K562 (cell line): ENCODE data around the gene NARF. TPM values are rescaled to one million over a fixed set of nuclear protein-coding genes. Genes with fewer than 3 reads are reported as not detected.

Experiments
- ATAC-seq: fragments of 200-7000 bp; cut with Tn5 transposase; 3 replicates; pipeline ENCODE4 v1.9.1; 2020; ENCODE audit warnings: moderate library complexity
- BruUV-seq: library from RNA; stranded (reverse); fragments of 400-500 nt; replicated peaks from 2 replicates; lab custom pipeline; 2021; lab: Mats Ljungman, UMichigan
- CTCF ChIA-PET: fragments of 300-600 bp; formaldehyde crosslinking; extraction: SDS; loops from one replicate; lab custom pipeline; 2021; ENCODE audit warnings: low intra/inter-chr PET ratio; lab: Yijun Ruan, JAX
- POLR2A ChIA-PET: fragments of 300-600, 350-650 bp; sonication (Branson Sonifier 250); formaldehyde crosslinking; extraction: SDS; loops from one replicate; lab custom pipeline; 2021; ENCODE audit warnings: antibody characterized with exemption, inconsistent platforms; lab: Yijun Ruan, JAX
- DNase-seq, 4 experiments: peaks; one replicate each; pipeline versions ENCODE4 v3.0.0 to v3.0.0-alpha.2; 2011 to 2018; ENCODE audit warnings: low spot score in 3 of 4, mixed read lengths in 3 of 4; ENCODE audit errors: extremely low read depth in 1 of 4
- FAIRE-seq: peaks from 2 replicates; lab custom pipeline; 2011; peaks lifted over from hg19 to GRCh38; lab: Jason Lieb, UNC
- H2AFZ ChIP-seq: 2 replicates; pipeline ENCODE4 v1.6.0; 2011; ENCODE audit warnings: low read depth, low read length, control low read depth, inconsistent platforms
- H3K27ac ChIP-seq: fragments of 200-600 bp; 3 replicates; pipeline ENCODE4 v1.8.0; 2011; ENCODE audit warnings: low read depth, mild to moderate bottlenecking, control low read depth, inconsistent platforms, low read length, moderate library complexity, mixed read lengths; ENCODE audit errors: extremely low read depth
- H3K27me3 ChIP-seq, 2 experiments: fragments of 300-600 bp in 1 of 2; 2 replicates in 1 of 2; 3 replicates in 1 of 2; pipeline versions ENCODE4 v1.6.0 to v1.8.0; 2011; ENCODE audit warnings: inconsistent platforms in 2 of 2, low read length in 2 of 2, mild to moderate bottlenecking in 1 of 2, mixed read lengths in 1 of 2, moderate library complexity in 1 of 2; ENCODE audit not compliant: control insufficient read depth in 2 of 2, insufficient read depth in 2 of 2
- H3K36me3 ChIP-seq: fragments of 300-600 bp; 3 replicates; pipeline ENCODE4 v1.8.0; 2011; ENCODE audit warnings: mild to moderate bottlenecking, low read length, inconsistent platforms; ENCODE audit not compliant: control insufficient read depth, insufficient read depth
- H3K4me1 ChIP-seq, 2 experiments: fragments of 200-600 bp in 1 of 2; replicated peaks in 1 of 2; 2 replicates in 1 of 2; 3 replicates in 1 of 2; pipeline versions ENCODE4 v1.5.1 to v1.8.0; 2011; ENCODE audit warnings: inconsistent platforms in 2 of 2, low read length in 2 of 2, mild to moderate bottlenecking in 1 of 2, mixed read lengths in 1 of 2, moderate library complexity in 1 of 2; ENCODE audit not compliant: control insufficient read depth in 2 of 2, insufficient read depth in 2 of 2
- H3K4me2 ChIP-seq: 2 replicates; pipeline ENCODE4 v1.6.1; 2011; ENCODE audit warnings: low read length, control low read depth, inconsistent platforms, mixed read lengths; ENCODE audit not compliant: insufficient read depth
- H3K4me3 ChIP-seq: fragments of 200-600 bp; sonication (generic), shearing (Covaris generic); 2 replicates; pipeline ENCODE4 v1.5.1; 2016; ENCODE audit warnings: control low read depth, inconsistent platforms
- H3K79me2 ChIP-seq: fragments of 200-600 bp; 3 replicates; pipeline ENCODE4 v1.8.0; 2011; ENCODE audit warnings: low read length, inconsistent platforms; ENCODE audit not compliant: control insufficient read depth, insufficient read depth
- H3K9ac ChIP-seq, 2 experiments: 2 replicates each; pipeline versions ENCODE4 v1.6.0 to v1.6.1; 2011; ENCODE audit warnings: low read depth in 2 of 2, low read length in 2 of 2, control low read depth in 1 of 2, inconsistent platforms in 1 of 2, mild to moderate bottlenecking in 1 of 2, mixed read lengths in 1 of 2; ENCODE audit not compliant: insufficient read depth in 1 of 2
- H3K9me1 ChIP-seq: one replicate; pipeline ENCODE4 v1.6.0; 2011; ENCODE audit warnings: inconsistent platforms, mild to moderate bottlenecking, low read length, moderate library complexity; ENCODE audit not compliant: control insufficient read depth, insufficient read depth
- H3K9me3 ChIP-seq: replicated peaks from 2 replicates; pipeline ENCODE4 v1.5.1; 2011; ENCODE audit warnings: low read depth, low read length, inconsistent platforms; ENCODE audit not compliant: control insufficient read depth, insufficient read depth
- H4K20me1 ChIP-seq: replicated peaks from 2 replicates; pipeline ENCODE4 v1.6.1; 2011; ENCODE audit warnings: low read length, inconsistent platforms, mixed read lengths; ENCODE audit not compliant: control insufficient read depth, insufficient read depth
- CHCHD3 ChIP-seq: fragments of 250-450 bp; sonication (Bioruptor Pico); IDR thresholded peaks from 2 replicates; pipeline ENCODE4 v2.1.2; 2022; ENCODE audit warnings: mild to moderate bottlenecking
- ELF4 ChIP-seq: fragments of 450-650 bp; formaldehyde crosslinking; IDR thresholded peaks from 2 replicates; pipeline ENCODE4 v1.4.0; 2022; ENCODE audit warnings: missing genetic modification characterization
- FOXJ2 ChIP-seq: fragments of 200-800 bp; sonication (Bioruptor generic); IDR thresholded peaks from 2 replicates; pipeline ENCODE4 v1.6.1; 2016; ENCODE audit warnings: missing genetic modification characterization, missing compliant biosample characterization
- NFIC ChIP-seq: fragments of 450-650 bp; IDR thresholded peaks from 2 replicates; pipeline ENCODE4 v1.6.1; 2017; ENCODE audit warnings: mild to moderate bottlenecking, inconsistent platforms
- PHTF2 ChIP-seq: fragments of 250-450 bp; sonication (Bioruptor Pico); IDR thresholded peaks from 2 replicates; pipeline ENCODE4 v1.5.0; 2021; ENCODE audit warnings: mild to moderate bottlenecking
- PTTG1 ChIP-seq: fragments of 450-650 bp; IDR thresholded peaks from 2 replicates; pipeline ENCODE4 v1.6.1; 2016; ENCODE audit warnings: low read depth, mild to moderate bottlenecking, missing genetic modification characterization, missing compliant biosample characterization
- SP2 ChIP-seq: IDR thresholded peaks from 2 replicates; pipeline ENCODE4 v1.6.1; 2011; ENCODE audit warnings: mild to moderate bottlenecking, low read depth, low read length, moderate library complexity; ENCODE audit not compliant: poor library complexity, severe bottlenecking; ENCODE audit errors: extremely low read depth
- SREBF2 ChIP-seq: sonication (generic); formaldehyde crosslinking; IDR thresholded peaks from 2 replicates; pipeline ENCODE4 v1.4.0; 2020; ENCODE audit warnings: mild to moderate bottlenecking, missing genetic modification reagents
- TAF15 ChIP-seq: fragments of 200-400 bp; formaldehyde crosslinking; IDR thresholded peaks from 2 replicates; pipeline ENCODE4 v1.6.1; 2017; ENCODE audit warnings: mild to moderate bottlenecking, low read depth, low read length, moderate library complexity
- TAL1 ChIP-seq: fragments of 450-650 bp; IDR thresholded peaks from 2 replicates; pipeline ENCODE4 v1.6.1; 2016; ENCODE audit warnings: mild to moderate bottlenecking
- ZKSCAN1 ChIP-seq: fragments of 150-350 bp; IDR thresholded peaks from 2 replicates; pipeline ENCODE4 v1.6.1; 2016; ENCODE audit warnings: low read depth, low read length
- ZNF184 ChIP-seq: sonication (generic); formaldehyde crosslinking; IDR thresholded peaks from 2 replicates; pipeline ENCODE4 v1.5.0; 2020; ENCODE audit warnings: missing genetic modification reagents
- ZNF696 ChIP-seq: fragments of 250-450 bp; sonication (Bioruptor Pico); conservative IDR thresholded peaks from 2 replicates; pipeline ENCODE4 v1.4.0; 2020; ENCODE audit warnings: mild to moderate bottlenecking, moderate library complexity
- WGBS: fragments of 100-300 bp; shearing (Covaris generic); methylation state at CpG from one replicate; pipeline ENCODE4 v1.1.6; 2016; ENCODE audit warnings: low coverage, mixed read lengths; ENCODE audit not compliant: insufficient coverage; ENCODE audit errors: missing lambda C conversion rate; 5-methylcytosine and 5-hydroxymethylcytosine counted together
- in situ Hi-C: fragments of 300-500 bp; cut with MboI; formaldehyde crosslinking; loops from 4 replicates; pipeline ENCODE4 v1.15.0; 2018; ENCODE audit warnings: inconsistent platforms, mixed read lengths
- intact Hi-C: fragments of 100-400 bp; cut with micrococcal nuclease; formaldehyde crosslinking; loops from 2 replicates; pipeline ENCODE4 v1.14.2; 2022
- polyA plus RNA-seq, 8 experiments: library from polyadenylated mRNA; depleted of rRNA in 4 of 8; stranded (reverse) in 5 of 8; unstranded in 3 of 8; fragments of >200 nt; fragmentation: Nextera tagmentation in 2 of 8; fragmentation: Illumina TruSeq in 1 of 8; extraction: Ambion mirVana in 2 of 8; extraction: Trizol in 1 of 8; gene quantifications; 2 replicates each; pipeline versions ENCODE4 v1.2.1 to v1.2.3, GENCODE V29; 2011 to 2014; ENCODE audit warnings: inconsistent platforms in 1 of 8, missing spikeins in 1 of 8
- total RNA-seq, 7 experiments: library from RNA; depleted of rRNA in 6 of 7; stranded (reverse); fragments of >200 nt in 6 of 7; fragmentation: Illumina TruSeq in 2 of 7; extraction: Trizol in 2 of 7; gene quantifications; 2 replicates each; pipeline versions ENCODE4 v1.2.1 to v1.2.3, GENCODE V29; 2011 to 2021; ENCODE audit warnings: low replicate concordance in 1 of 7
- TF ChIP-seq, protein P1 (sequence below): fragments of 450-650 bp; IDR thresholded peaks from 2 replicates; pipeline ENCODE4 v1.6.1; 2016; ENCODE audit warnings: borderline replicate concordance
- TF ChIP-seq, protein P2 (sequence below): sonication (generic); formaldehyde crosslinking; IDR thresholded peaks from 2 replicates; pipeline ENCODE4 v1.8.1; 2023; ENCODE audit warnings: missing genetic modification reagents, mild to moderate bottlenecking, borderline replicate concordance

NARF gene
- total and polyA plus RNA-seq, 9 of the 15 experiments (the other 6 are each of a cell fraction or from before 2014, with no cell fraction given), result 60.4 to 423 (median 132) TPM

DNA sequence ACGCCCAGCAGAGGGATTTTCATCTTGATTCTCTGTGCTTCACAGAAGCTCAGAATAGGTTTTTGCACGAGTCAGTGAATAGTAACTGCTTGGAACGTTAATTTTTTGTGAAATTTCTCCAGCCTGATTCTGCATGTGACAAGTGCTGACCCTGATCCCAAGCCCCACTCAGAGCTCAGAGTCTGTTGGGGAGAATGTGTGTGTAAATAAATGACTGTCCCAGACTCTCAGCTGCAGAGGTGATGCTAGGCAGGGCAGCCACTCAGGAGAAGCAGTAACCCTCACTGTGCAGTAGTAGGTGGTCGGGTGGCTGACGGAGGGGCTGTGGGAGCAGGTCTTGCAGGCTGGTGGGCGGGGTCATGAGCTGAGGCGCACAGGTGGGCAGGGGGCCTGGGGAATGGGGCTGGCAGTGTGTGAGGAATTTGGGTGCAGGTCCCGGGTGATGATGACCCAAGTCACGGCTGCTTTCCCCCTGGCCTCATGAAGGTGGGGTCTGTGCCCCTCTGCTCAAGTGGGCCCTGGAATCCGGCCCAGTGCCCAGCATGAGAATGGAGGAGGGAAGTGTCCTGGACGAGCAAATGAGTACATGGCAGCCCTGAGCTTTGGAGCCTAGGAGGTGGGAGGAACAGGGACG lies 44.7 kb downstream of the NARF start:
- peak overlapping the region; percentile 39 for H2AFZ ChIP-seq
- H3K36me3 ChIP-seq, result no peaks in the 10 kb centered on the region; the same call in 2 of the 3 replicates
- H3K27ac ChIP-seq, result no peak overlapping the region
- H3K4me3 ChIP-seq, result no peak overlapping the region
- in situ Hi-C loops (no loop called here), intact Hi-C loops (no loop called here)
- 46% methylated on average over 9 of the region's 12 CpGs for WGBS
- no peak overlapping the region for H3K4me2 ChIP-seq
- no peak for FAIRE-seq
- ChIA-PET POLR2A (interaction anchor here (0.6 to 2.0 kb wide), 7 partner anchors 10 to 40 kb away, joined by 3 to 12 read pairs (median 4); partner anchors contain the start of gene FOXK2), CTCF (no interaction called here)
- no peak for DNase-seq
- no peak for ATAC-seq
- no TSS peak for BruUV-seq
- no peaks in the 10 kb centered on the region for H3K27me3 ChIP-seq
- no peaks in the 10 kb centered on the region for H4K20me1 ChIP-seq
- H3K9ac ChIP-seq, result peak overlapping the region in 1 of 2 experiments; percentile 61; a peak in 2 of 4 replicates
- no peaks in the 10 kb centered on the region for H3K9me1 ChIP-seq
- peaks cover 0 to 11% of the 10 kb centered on the region in 2 experiments; a peak in 3 of 5 replicates for H3K4me1 ChIP-seq
- no peaks in the 10 kb centered on the region for H3K79me2 ChIP-seq
- H3K9me3 ChIP-seq, result no peaks in the 10 kb centered on the region
- TF ChIP-seq, protein P1, sequence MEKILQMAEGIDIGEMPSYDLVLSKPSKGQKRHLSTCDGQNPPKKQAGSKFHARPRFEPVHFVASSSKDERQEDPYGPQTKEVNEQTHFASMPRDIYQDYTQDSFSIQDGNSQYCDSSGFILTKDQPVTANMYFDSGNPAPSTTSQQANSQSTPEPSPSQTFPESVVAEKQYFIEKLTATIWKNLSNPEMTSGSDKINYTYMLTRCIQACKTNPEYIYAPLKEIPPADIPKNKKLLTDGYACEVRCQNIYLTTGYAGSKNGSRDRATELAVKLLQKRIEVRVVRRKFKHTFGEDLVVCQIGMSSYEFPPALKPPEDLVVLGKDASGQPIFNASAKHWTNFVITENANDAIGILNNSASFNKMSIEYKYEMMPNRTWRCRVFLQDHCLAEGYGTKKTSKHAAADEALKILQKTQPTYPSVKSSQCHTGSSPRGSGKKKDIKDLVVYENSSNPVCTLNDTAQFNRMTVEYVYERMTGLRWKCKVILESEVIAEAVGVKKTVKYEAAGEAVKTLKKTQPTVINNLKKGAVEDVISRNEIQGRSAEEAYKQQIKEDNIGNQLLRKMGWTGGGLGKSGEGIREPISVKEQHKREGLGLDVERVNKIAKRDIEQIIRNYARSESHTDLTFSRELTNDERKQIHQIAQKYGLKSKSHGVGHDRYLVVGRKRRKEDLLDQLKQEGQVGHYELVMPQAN, result no peak
- TF ChIP-seq ZNF696 (CRISPR knock-in tag) (no peak), ELF4 (no peak), ZKSCAN1 (no peak), TAL1 (no peak), CHCHD3 (CRISPR knock-in tag) (no peak), PHTF2 (CRISPR knock-in tag) (no peak), NFIC (no peak), ZNF184 (CRISPR knock-in tag) (no peak), TAF15 (no peak), SP2 (no peak), PTTG1 (no peak), FOXJ2 (tag) (no peak), SREBF2 (CRISPR knock-in tag) (no peak)
- TF ChIP-seq, protein P2, sequence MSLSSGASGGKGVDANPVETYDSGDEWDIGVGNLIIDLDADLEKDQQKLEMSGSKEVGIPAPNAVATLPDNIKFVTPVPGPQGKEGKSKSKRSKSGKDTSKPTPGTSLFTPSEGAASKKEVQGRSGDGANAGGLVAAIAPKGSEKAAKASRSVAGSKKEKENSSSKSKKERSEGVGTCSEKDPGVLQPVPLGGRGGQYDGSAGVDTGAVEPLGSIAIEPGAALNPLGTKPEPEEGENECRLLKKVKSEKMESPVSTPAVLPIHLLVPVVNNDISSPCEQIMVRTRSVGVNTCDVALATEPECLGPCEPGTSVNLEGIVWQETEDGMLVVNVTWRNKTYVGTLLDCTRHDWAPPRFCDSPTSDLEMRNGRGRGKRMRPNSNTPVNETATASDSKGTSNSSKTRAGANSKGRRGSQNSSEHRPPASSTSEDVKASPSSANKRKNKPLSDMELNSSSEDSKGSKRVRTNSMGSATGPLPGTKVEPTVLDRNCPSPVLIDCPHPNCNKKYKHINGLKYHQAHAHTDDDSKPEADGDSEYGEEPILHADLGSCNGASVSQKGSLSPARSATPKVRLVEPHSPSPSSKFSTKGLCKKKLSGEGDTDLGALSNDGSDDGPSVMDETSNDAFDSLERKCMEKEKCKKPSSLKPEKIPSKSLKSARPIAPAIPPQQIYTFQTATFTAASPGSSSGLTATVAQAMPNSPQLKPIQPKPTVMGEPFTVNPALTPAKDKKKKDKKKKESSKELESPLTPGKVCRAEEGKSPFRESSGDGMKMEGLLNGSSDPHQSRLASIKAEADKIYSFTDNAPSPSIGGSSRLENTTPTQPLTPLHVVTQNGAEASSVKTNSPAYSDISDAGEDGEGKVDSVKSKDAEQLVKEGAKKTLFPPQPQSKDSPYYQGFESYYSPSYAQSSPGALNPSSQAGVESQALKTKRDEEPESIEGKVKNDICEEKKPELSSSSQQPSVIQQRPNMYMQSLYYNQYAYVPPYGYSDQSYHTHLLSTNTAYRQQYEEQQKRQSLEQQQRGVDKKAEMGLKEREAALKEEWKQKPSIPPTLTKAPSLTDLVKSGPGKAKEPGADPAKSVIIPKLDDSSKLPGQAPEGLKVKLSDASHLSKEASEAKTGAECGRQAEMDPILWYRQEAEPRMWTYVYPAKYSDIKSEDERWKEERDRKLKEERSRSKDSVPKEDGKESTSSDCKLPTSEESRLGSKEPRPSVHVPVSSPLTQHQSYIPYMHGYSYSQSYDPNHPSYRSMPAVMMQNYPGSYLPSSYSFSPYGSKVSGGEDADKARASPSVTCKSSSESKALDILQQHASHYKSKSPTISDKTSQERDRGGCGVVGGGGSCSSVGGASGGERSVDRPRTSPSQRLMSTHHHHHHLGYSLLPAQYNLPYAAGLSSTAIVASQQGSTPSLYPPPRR (CRISPR knock-in tag), result no peak
